Mesenchymal stem cell (in vitro differentiated cells and primary cell): ENCODE data around the gene GNG13.
A peak's percentile ranks its signal among the peaks of the same experiment; 100 is the strongest.

Source experiments
- DNase-seq: peaks from one replicate; pipeline ENCODE4 v3.0.0-alpha.2; 2013
- H2AFZ ChIP-seq: one replicate; pipeline ENCODE4 v1.6.1; 2013; ENCODE audit warnings: low read depth, mild to moderate bottlenecking, control low read depth, inconsistent platforms, low read length, moderate library complexity
- H2AK5ac ChIP-seq: 2 replicates; pipeline ENCODE4 v1.6.1; 2013; ENCODE audit warnings: low read length, moderate library complexity, mild to moderate bottlenecking, inconsistent platforms; ENCODE audit not compliant: severe bottlenecking
- H2BK120ac ChIP-seq: one replicate; pipeline ENCODE4 v1.6.1; 2013; ENCODE audit warnings: low read depth, mild to moderate bottlenecking, inconsistent platforms, low read length, moderate library complexity
- H2BK12ac ChIP-seq, 2 experiments: one replicate each; pipeline ENCODE4 v1.6.1; 2013; ENCODE audit warnings: inconsistent platforms in 2 of 2, low read length in 2 of 2, mild to moderate bottlenecking in 2 of 2, moderate library complexity in 2 of 2, control low read depth in 1 of 2
- H2BK15ac ChIP-seq: one replicate; pipeline ENCODE4 v1.6.1; 2013; ENCODE audit warnings: mild to moderate bottlenecking, low read depth, inconsistent platforms; ENCODE audit not compliant: poor library complexity, severe bottlenecking
- H2BK5ac ChIP-seq: 2 replicates; pipeline ENCODE4 v1.6.1; 2013; ENCODE audit warnings: low read depth, mild to moderate bottlenecking, low read length, control low read depth, inconsistent platforms; ENCODE audit not compliant: poor library complexity, severe bottlenecking
- H3K14ac ChIP-seq, 2 experiments: one replicate each; pipeline ENCODE4 v1.6.1; 2013; ENCODE audit warnings: inconsistent platforms in 2 of 2, low read length in 2 of 2, control low read depth in 1 of 2, mild to moderate bottlenecking in 1 of 2, moderate library complexity in 1 of 2
- H3K18ac ChIP-seq, 2 experiments: one replicate each; pipeline ENCODE4 v1.6.1; 2013; ENCODE audit warnings: inconsistent platforms in 2 of 2, low read length in 2 of 2, control low read depth in 1 of 2, low read depth in 1 of 2, mild to moderate bottlenecking in 1 of 2
- H3K23ac ChIP-seq, 2 experiments: one replicate each; pipeline ENCODE4 v1.6.1; 2013; ENCODE audit warnings: inconsistent platforms in 2 of 2, low read length in 2 of 2, mild to moderate bottlenecking in 2 of 2, moderate library complexity in 2 of 2, control low read depth in 1 of 2
- H3K27ac ChIP-seq: 2 replicates; pipeline ENCODE4 v1.5.1; 2013; ENCODE audit warnings: mild to moderate bottlenecking, moderate library complexity, low read length, control low read depth, inconsistent platforms; ENCODE audit not compliant: poor library complexity, severe bottlenecking
- H3K27me3 ChIP-seq, 2 experiments: 2 replicates each; pipeline versions ENCODE4 v1.6.1 to v1.7.0; 2013; ENCODE audit warnings: low read length in 2 of 2, mild to moderate bottlenecking in 2 of 2, moderate library complexity in 2 of 2, control low read depth in 1 of 2, inconsistent platforms in 1 of 2; ENCODE audit not compliant: control insufficient read depth in 1 of 2, insufficient read depth in 1 of 2
- H3K36me3 ChIP-seq, 2 experiments: 2 replicates each; pipeline versions ENCODE4 v1.6.1 to v1.7.0; 2013; ENCODE audit warnings: low read length in 2 of 2, control low read depth in 1 of 2, inconsistent platforms in 1 of 2, low read depth in 1 of 2, mild to moderate bottlenecking in 1 of 2; ENCODE audit not compliant: insufficient read depth in 2 of 2, control insufficient read depth in 1 of 2
- H3K4ac ChIP-seq, 2 experiments: one replicate each; pipeline ENCODE4 v1.6.1; 2013; ENCODE audit warnings: inconsistent platforms in 2 of 2, low read length in 2 of 2, mild to moderate bottlenecking in 2 of 2, moderate library complexity in 2 of 2, control low read depth in 1 of 2, low read depth in 1 of 2
- H3K4me1 ChIP-seq: 2 replicates; pipeline ENCODE4 v1.6.1; 2013; ENCODE audit warnings: low read depth, low read length, control low read depth; ENCODE audit not compliant: control insufficient read depth, insufficient read depth
- H3K4me2 ChIP-seq: 2 replicates; pipeline ENCODE4 v1.6.1; 2013; ENCODE audit warnings: low read length, mild to moderate bottlenecking, inconsistent platforms; ENCODE audit not compliant: poor library complexity, severe bottlenecking
- H3K4me3 ChIP-seq, 2 experiments: 2 replicates each; pipeline versions ENCODE4 v1.5.1 to v1.7.0; 2013; ENCODE audit warnings: low read length in 2 of 2, mild to moderate bottlenecking in 2 of 2, control low read depth in 1 of 2, low read depth in 1 of 2; ENCODE audit not compliant: insufficient read depth in 1 of 2
- H3K79me1 ChIP-seq: replicated peaks from 2 replicates; pipeline ENCODE4 v1.6.1; 2013; ENCODE audit warnings: mild to moderate bottlenecking, control low read depth, low read length, inconsistent platforms; ENCODE audit not compliant: poor library complexity, severe bottlenecking
- H3K9ac ChIP-seq: 2 replicates; pipeline ENCODE4 v1.7.0; 2013; ENCODE audit warnings: mild to moderate bottlenecking, low read length, moderate library complexity
- H3K9me3 ChIP-seq: 2 replicates; pipeline ENCODE4 v1.7.0; 2013; ENCODE audit warnings: mild to moderate bottlenecking, low read length; ENCODE audit not compliant: control insufficient read depth
- H4K8ac ChIP-seq: one replicate; pipeline ENCODE4 v1.6.1; 2013; ENCODE audit warnings: inconsistent platforms, mild to moderate bottlenecking, low read length, moderate library complexity
- H4K91ac ChIP-seq: one replicate; pipeline ENCODE4 v1.6.1; 2013; ENCODE audit warnings: mild to moderate bottlenecking, low read length, inconsistent platforms
- WGBS: methylation state at CpG from one replicate; pipeline ENCODE4 v1.1.7; 2013; ENCODE audit warnings: mixed read lengths; 5-methylcytosine and 5-hydroxymethylcytosine counted together

The GNG13 gene

GRCh38 chr16:808085-808386 lies 7.5 kb upstream of the GNG13 start:
- peak overlapping the region; percentile 18 for H4K91ac ChIP-seq
- H3K9ac ChIP-seq = peak overlapping the region; percentile 93
- H3K14ac ChIP-seq = peak overlapping the region in 1 of 2 experiments; percentile 18
- no peak overlapping the region for H2BK5ac ChIP-seq
- H3K9me3 ChIP-seq = peaks cover 5% of the 10 kb centered on the region
- H3K4me2 ChIP-seq = peak overlapping the region; percentile 80
- no peak for DNase-seq
- H3K4me1 ChIP-seq = peaks cover 11% of the 10 kb centered on the region
- H3K27me3 ChIP-seq = peaks cover 6 to 11% of the 10 kb centered on the region in 2 experiments
- H3K18ac ChIP-seq = peak overlapping the region; percentile 58 to 61
- peak overlapping the region; percentile 88 for H3K4me3 ChIP-seq
- H2BK120ac ChIP-seq = peak overlapping the region; percentile 6
- H3K79me1 ChIP-seq = peaks cover 6% of the 10 kb centered on the region
- no peak overlapping the region for H3K23ac ChIP-seq
- H2BK12ac ChIP-seq = no peak overlapping the region
- peak overlapping the region; percentile 95 for H4K8ac ChIP-seq
- no peak overlapping the region for H2BK15ac ChIP-seq
- H2AK5ac ChIP-seq = no peak overlapping the region
- H3K27ac ChIP-seq = no peak overlapping the region
- peak overlapping the region; percentile 13 to 81 for H3K4ac ChIP-seq
- H3K36me3 ChIP-seq = peaks cover 0 to 10% of the 10 kb centered on the region in 2 experiments
- peak overlapping the region; percentile 72 for H2AFZ ChIP-seq
- WGBS = 46% methylated on average over 17 of the region's 19 CpGs

GRCh38 chr16:807347-808084 lies 7.0 kb upstream of the GNG13 start:
- Histone ChIP-seq H3K27ac (no peak overlapping the region), H3K27me3 (peaks cover 10 to 14% of the 10 kb centered on the region in 2 experiments), H2BK15ac (no peak overlapping the region), H3K9ac (peak overlapping the region; percentile 93), H2AFZ (peak overlapping the region; percentile 72), H2BK5ac (peak overlapping the region; percentile 75), H3K79me1 (peaks cover 6% of the 10 kb centered on the region), H3K36me3 (peaks cover 0 to 9% of the 10 kb centered on the region in 2 experiments), H2AK5ac (no peak overlapping the region), H3K4ac (peak overlapping the region; percentile 91 to 92), H3K18ac (peak overlapping the region; percentile 65 to 79), H3K4me2 (peak overlapping the region; percentile 90), H3K14ac (peak overlapping the region in 1 of 2 experiments; percentile 18), H4K8ac (peak overlapping the region; percentile 99), H2BK120ac (peak overlapping the region; percentile 80), H3K9me3 (peaks cover 5% of the 10 kb centered on the region), H2BK12ac (no peak overlapping the region), H3K4me3 (peak overlapping the region; percentile 88), H3K4me1 (peaks cover 11% of the 10 kb centered on the region), H4K91ac (peak overlapping the region; percentile 93), H3K23ac (peak overlapping the region in 1 of 2 experiments; percentile 98)
- peak; percentile 92 for DNase-seq
- WGBS = 1% methylated on average over 75 of the region's 80 CpGs

GRCh38 chr16:805474-805873 lies 4.9 kb upstream of the GNG13 start:
- H2AFZ ChIP-seq = no peak overlapping the region
- H3K4me2 ChIP-seq = no peak overlapping the region
- H3K27ac ChIP-seq = no peak overlapping the region
- no peak overlapping the region for H2BK15ac ChIP-seq
- peak overlapping the region; percentile 32 for H4K8ac ChIP-seq
- H2BK120ac ChIP-seq = no peak overlapping the region
- no peak overlapping the region for H2BK12ac ChIP-seq
- peaks cover 0 to 9% of the 10 kb centered on the region in 2 experiments for H3K36me3 ChIP-seq
- no peak for DNase-seq
- H3K18ac ChIP-seq = no peak overlapping the region
- no peak overlapping the region for H3K23ac ChIP-seq
- no peak overlapping the region for H2AK5ac ChIP-seq
- H3K9me3 ChIP-seq = no peaks in the 10 kb centered on the region
- H2BK5ac ChIP-seq = no peak overlapping the region
- H3K27me3 ChIP-seq = peaks cover 29 to 31% of the 10 kb centered on the region in 2 experiments
- H3K79me1 ChIP-seq = peaks cover 6% of the 10 kb centered on the region
- no peak overlapping the region for H3K4ac ChIP-seq
- H3K14ac ChIP-seq = no peak overlapping the region
- no peak overlapping the region for H3K9ac ChIP-seq
- H3K4me3 ChIP-seq = no peak overlapping the region
- H4K91ac ChIP-seq = no peak overlapping the region
- peaks cover 15% of the 10 kb centered on the region for H3K4me1 ChIP-seq
- 90% methylated on average over 17 of the region's 17 CpGs for WGBS

GRCh38 chr16:804193-805048 lies 3.9 kb upstream of the GNG13 start:
- Histone ChIP-seq H4K91ac (peak overlapping the region; percentile 53), H3K18ac (no peak overlapping the region), H2BK12ac (no peak overlapping the region), H3K27ac (no peak overlapping the region), H4K8ac (no peak overlapping the region), H3K36me3 (peaks cover 0 to 9% of the 10 kb centered on the region in 2 experiments), H3K9me3 (no peaks in the 10 kb centered on the region), H2AFZ (no peak overlapping the region), H2BK120ac (no peak overlapping the region), H3K4ac (no peak overlapping the region), H3K27me3 (peaks cover 38 to 40% of the 10 kb centered on the region in 2 experiments), H3K14ac (no peak overlapping the region), H2BK15ac (no peak overlapping the region), H3K4me1 (peaks cover 22% of the 10 kb centered on the region), H3K4me3 (no peak overlapping the region), H3K4me2 (no peak overlapping the region), H3K9ac (no peak overlapping the region), H2AK5ac (no peak overlapping the region), H3K23ac (no peak overlapping the region), H2BK5ac (no peak overlapping the region), H3K79me1 (peaks cover 6% of the 10 kb centered on the region)
- DNase-seq = no peak
- WGBS = 84% methylated on average over 33 of the region's 33 CpGs
